22Rv1 (cell line): ENCODE measurements around the gene ABI1.

Experiments used
- ZFX ChIP-seq: fragments of 450-650 bp; IDR thresholded peaks from 2 replicates; pipeline ENCODE4 v1.6.1; 2017; ENCODE audit warnings: antibody characterized with exemption, borderline replicate concordance
- TF ChIP-seq, protein P1 (sequence below): fragments of 450-650 bp; IDR thresholded peaks from 2 replicates; pipeline ENCODE4 v1.5.1; 2017; ENCODE audit warnings: mild to moderate bottlenecking

DNA sequence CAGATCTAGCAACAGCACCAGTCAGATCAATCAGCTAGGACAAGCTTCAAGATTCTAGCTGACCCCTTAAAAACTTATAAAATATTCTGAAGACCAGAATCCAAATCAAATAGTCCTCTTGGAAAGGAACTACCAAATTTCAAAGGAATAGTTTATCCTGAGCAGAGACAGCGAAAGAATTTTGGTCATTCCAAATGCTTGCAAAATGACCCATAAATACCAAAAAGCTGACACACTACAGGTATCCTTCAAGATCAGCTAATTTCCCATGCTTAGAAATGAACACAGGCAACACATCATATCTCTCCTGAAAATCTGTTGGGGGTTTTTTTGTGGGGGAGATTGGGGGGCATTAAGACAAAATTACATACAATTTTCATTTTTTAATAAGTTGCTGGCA, 84.5 kb downstream of the ABI1 start:
- TF ChIP-seq, protein P1, sequence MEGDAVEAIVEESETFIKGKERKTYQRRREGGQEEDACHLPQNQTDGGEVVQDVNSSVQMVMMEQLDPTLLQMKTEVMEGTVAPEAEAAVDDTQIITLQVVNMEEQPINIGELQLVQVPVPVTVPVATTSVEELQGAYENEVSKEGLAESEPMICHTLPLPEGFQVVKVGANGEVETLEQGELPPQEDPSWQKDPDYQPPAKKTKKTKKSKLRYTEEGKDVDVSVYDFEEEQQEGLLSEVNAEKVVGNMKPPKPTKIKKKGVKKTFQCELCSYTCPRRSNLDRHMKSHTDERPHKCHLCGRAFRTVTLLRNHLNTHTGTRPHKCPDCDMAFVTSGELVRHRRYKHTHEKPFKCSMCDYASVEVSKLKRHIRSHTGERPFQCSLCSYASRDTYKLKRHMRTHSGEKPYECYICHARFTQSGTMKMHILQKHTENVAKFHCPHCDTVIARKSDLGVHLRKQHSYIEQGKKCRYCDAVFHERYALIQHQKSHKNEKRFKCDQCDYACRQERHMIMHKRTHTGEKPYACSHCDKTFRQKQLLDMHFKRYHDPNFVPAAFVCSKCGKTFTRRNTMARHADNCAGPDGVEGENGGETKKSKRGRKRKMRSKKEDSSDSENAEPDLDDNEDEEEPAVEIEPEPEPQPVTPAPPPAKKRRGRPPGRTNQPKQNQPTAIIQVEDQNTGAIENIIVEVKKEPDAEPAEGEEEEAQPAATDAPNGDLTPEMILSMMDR, result no peak
- TF ChIP-seq ZFX, result no peak
